ENCODE measurements around the gene TAF1D. TPM values are rescaled to one million over a fixed set of nuclear protein-coding genes. Genes with fewer than 3 reads are reported as not detected.

The TAF1D gene
- total RNA-seq, 1 donor from 2014 or later: 145 TPM

- Mint-ChIP-seq H3K9me3 (ENCODE audit: unreplicated experiment) (peaks cover 2% of the 10 kb centered on the region), H3K27me3 (ENCODE audit: low read depth, unreplicated experiment) (no peaks in the 10 kb centered on the region), H3K36me3 (ENCODE audit: low read depth, unreplicated experiment) (peaks cover 15% of the 10 kb centered on the region), H3K4me3 (ENCODE audit: unreplicated experiment) (no peak overlapping the region), H3K4me1 (ENCODE audit: low read depth, unreplicated experiment) (no peaks in the 10 kb centered on the region), H3K27ac (ENCODE audit: unreplicated experiment) (no peak overlapping the region)
- Histone ChIP-seq H3K79me2 (ENCODE audit: insufficient read depth, low read length) (peaks cover 3% of the 10 kb centered on the region), H2AFZ (ENCODE audit: low read depth, low read length) (no peak overlapping the region), H4K20me1 (ENCODE audit: insufficient read depth, low read length) (peaks cover 5% of the 10 kb centered on the region), H3K4me1 (ENCODE audit: insufficient read depth, low read length) (no peaks in the 10 kb centered on the region), H3K9ac (ENCODE audit: low read length) (no peak overlapping the region), H3K4me2 (ENCODE audit: low read length) (no peak overlapping the region), H3K9me3 (ENCODE audit: insufficient read depth, low read depth, low read length) (no peaks in the 10 kb centered on the region), H3K4me3 (ENCODE audit: insufficient read depth, low read depth, low read length) (no peak overlapping the region), H3K27ac (ENCODE audit: low read depth, low read length) (no peak overlapping the region), H3K36me3 (ENCODE audit: insufficient read depth, low read length) (peaks cover 29% of the 10 kb centered on the region), H3K27me3 (ENCODE audit: insufficient read depth, low read length) (no peaks in the 10 kb centered on the region)
- FAIRE-seq: no peak
- DNase-seq (ENCODE audit: low read depth): no peak
- TF ChIP-seq CTCF (IDR thresholded peaks at IDR 0.05; ENCODE audit: insufficient read depth, low read depth, low read length) (no peak), EZH2 (IDR thresholded peaks at IDR 0.05; ENCODE audit: insufficient read depth, low read length) (no peak)
Measured at GRCh38 chr11:93704237-93704636, 37.1 kb downstream of the TAF1D start.

GRCh38 chr11:93700830-93701229 is 40.5 kb downstream of the TAF1D start:
- Histone ChIP-seq H3K9ac (ENCODE audit: low read length) (no peak overlapping the region), H2AFZ (ENCODE audit: low read depth, low read length) (no peak overlapping the region), H3K27me3 (ENCODE audit: insufficient read depth, low read length) (no peaks in the 10 kb centered on the region), H3K36me3 (ENCODE audit: insufficient read depth, low read length) (peaks cover 51% of the 10 kb centered on the region), H3K4me1 (ENCODE audit: insufficient read depth, low read length) (no peaks in the 10 kb centered on the region), H3K27ac (ENCODE audit: low read depth, low read length) (no peak overlapping the region), H3K79me2 (ENCODE audit: insufficient read depth, low read length) (no peaks in the 10 kb centered on the region), H3K4me3 (ENCODE audit: insufficient read depth, low read depth, low read length) (no peak overlapping the region), H3K4me2 (ENCODE audit: low read length) (no peak overlapping the region), H3K9me3 (ENCODE audit: insufficient read depth, low read depth, low read length) (no peaks in the 10 kb centered on the region), H4K20me1 (ENCODE audit: insufficient read depth, low read length) (peaks cover 5% of the 10 kb centered on the region)
- H3K4me3 Mint-ChIP-seq (ENCODE audit: unreplicated experiment): no peak overlapping the region
- FAIRE-seq (no peak), DNase-seq (ENCODE audit: low read depth) (peak; percentile 54)
- H3K27me3 Mint-ChIP-seq (ENCODE audit: low read depth, unreplicated experiment): no peaks in the 10 kb centered on the region
- no peak overlapping the region for H3K27ac Mint-ChIP-seq (ENCODE audit: unreplicated experiment)
- H3K36me3 Mint-ChIP-seq (ENCODE audit: low read depth, unreplicated experiment): peaks cover 10% of the 10 kb centered on the region
- no peaks in the 10 kb centered on the region for H3K9me3 Mint-ChIP-seq (ENCODE audit: unreplicated experiment)
- TF ChIP-seq EZH2 (IDR thresholded peaks at IDR 0.05; ENCODE audit: insufficient read depth, low read length) (no peak), CTCF (IDR thresholded peaks at IDR 0.05; ENCODE audit: insufficient read depth, low read depth, low read length) (no peak)
- no peaks in the 10 kb centered on the region for H3K4me1 Mint-ChIP-seq (ENCODE audit: low read depth, unreplicated experiment)

GRCh38 chr11:93697611-93698010 is 43.7 kb downstream of the TAF1D start:
- TF ChIP-seq EZH2 (IDR thresholded peaks at IDR 0.05; ENCODE audit: insufficient read depth, low read length): no peak
- no peak for TF ChIP-seq CTCF (IDR thresholded peaks at IDR 0.05; ENCODE audit: insufficient read depth, low read depth, low read length)
- no peak overlapping the region for H3K4me3 Mint-ChIP-seq (ENCODE audit: unreplicated experiment)

More at GRCh38 chr11:93697611-93698010, 43.7 kb downstream of the TAF1D start:
- Mint-ChIP-seq H3K27me3 (ENCODE audit: low read depth, unreplicated experiment) (no peaks in the 10 kb centered on the region), H3K27ac (ENCODE audit: unreplicated experiment) (no peak overlapping the region), H3K9me3 (ENCODE audit: unreplicated experiment) (no peaks in the 10 kb centered on the region), H3K36me3 (ENCODE audit: low read depth, unreplicated experiment) (peaks cover 15% of the 10 kb centered on the region), H3K4me1 (ENCODE audit: low read depth, unreplicated experiment) (no peaks in the 10 kb centered on the region)
- Histone ChIP-seq H3K9me3 (ENCODE audit: insufficient read depth, low read depth, low read length) (no peaks in the 10 kb centered on the region), H3K9ac (ENCODE audit: low read length) (no peak overlapping the region), H2AFZ (ENCODE audit: low read depth, low read length) (no peak overlapping the region), H3K4me2 (ENCODE audit: low read length) (no peak overlapping the region), H3K27me3 (ENCODE audit: insufficient read depth, low read length) (no peaks in the 10 kb centered on the region), H4K20me1 (ENCODE audit: insufficient read depth, low read length) (peaks cover 5% of the 10 kb centered on the region), H3K36me3 (ENCODE audit: insufficient read depth, low read length) (peaks cover 47% of the 10 kb centered on the region), H3K4me1 (ENCODE audit: insufficient read depth, low read length) (no peaks in the 10 kb centered on the region), H3K4me3 (ENCODE audit: insufficient read depth, low read depth, low read length) (no peak overlapping the region), H3K27ac (ENCODE audit: low read depth, low read length) (no peak overlapping the region), H3K79me2 (ENCODE audit: insufficient read depth, low read length) (no peaks in the 10 kb centered on the region)
- DNase-seq (ENCODE audit: low read depth) (no peak), FAIRE-seq (no peak)
